GM18861 (cell line): ENCODE results near the gene DNAJB1.
"Not testable (repeated sequence)": the region's sequence is repeated elsewhere in the genome, so short reads cannot be mapped to it uniquely, and the experiment has no call there.

Experiments
- ATAC-seq: cut with Tn5 transposase; IDR thresholded peaks from one replicate; pipeline ENCODE4 v1.9.1; 2021; ENCODE audit not compliant: unreplicated experiment

DNAJB1 gene

GRCh38 chr19:14520543-14520942 is 2.3 kb upstream of the DNAJB1 start:
- no peak for ATAC-seq

DNA sequence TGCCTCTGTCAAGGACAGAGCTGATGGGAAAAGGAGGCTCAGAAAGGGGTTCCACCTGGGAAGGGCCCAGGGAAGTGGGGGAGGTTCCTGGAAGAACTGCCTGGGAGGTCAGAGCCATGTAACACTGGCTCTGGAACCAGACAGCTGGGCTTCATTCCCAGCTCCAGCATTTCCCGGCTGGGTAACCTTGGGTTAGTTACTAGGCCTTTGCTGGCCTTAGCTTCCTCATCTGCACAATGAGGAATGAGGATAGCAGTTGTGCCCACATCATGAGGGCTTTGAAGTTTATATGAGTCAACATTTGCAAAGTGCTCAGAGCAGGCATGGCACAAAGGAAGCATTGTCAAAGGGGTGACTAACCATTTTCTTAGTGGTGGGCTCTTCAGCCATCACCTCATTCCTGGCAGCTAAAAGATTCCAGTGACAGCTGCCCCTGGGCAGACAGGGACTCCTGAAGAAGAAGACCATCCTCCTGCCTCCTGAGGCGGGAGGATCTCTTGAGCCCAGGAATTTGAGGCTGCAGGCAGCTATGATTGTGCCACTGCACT is 1.7 kb upstream of the DNAJB1 start:
- ATAC-seq: no peak

DNA sequence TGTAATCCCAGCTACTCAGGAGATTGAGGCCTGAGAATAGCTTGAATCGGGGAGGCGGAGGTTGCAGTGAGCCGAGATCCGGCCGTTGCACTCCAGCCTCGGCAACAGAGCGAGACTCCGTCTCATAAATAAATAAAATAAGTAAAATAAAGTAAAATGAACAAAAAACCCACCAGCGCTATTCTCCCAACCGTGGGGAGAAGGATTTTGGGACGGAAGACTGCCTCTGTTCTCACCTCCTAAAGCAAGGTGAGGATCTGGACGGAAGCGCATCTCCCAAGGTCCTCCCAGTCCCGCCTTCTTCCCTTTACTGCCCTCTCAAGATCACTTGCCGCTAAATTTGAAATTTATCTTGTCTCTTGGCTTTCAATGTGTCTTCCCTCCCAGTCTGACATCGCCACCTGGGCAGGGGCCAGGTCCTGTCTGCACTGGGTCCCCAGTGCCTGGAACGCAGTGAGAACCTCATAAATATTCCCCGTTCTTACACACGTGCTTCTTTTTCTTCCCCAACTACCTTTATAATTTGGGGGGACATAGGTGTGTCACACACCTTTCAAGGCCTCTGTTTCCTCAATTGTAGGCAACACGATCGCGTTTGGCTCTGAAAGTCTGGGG is 1.2 kb upstream of the DNAJB1 start:
- ATAC-seq: no peak

GRCh38 chr19:14517446-14517839 is 754 bp downstream of the DNAJB1 start:
- ATAC-seq: no peak

- ATAC-seq: no peak
Observed at GRCh38 chr19:14516746-14517438, 1.3 kb downstream of the DNAJB1 start.

GRCh38 chr19:14516048-14516534 is 2.1 kb downstream of the DNAJB1 start:
- ATAC-seq: no peak

- no peak for ATAC-seq
Observed at GRCh38 chr19:14515501-14516047, 2.6 kb downstream of the DNAJB1 start.

GRCh38 chr19:14514215-14514863 is 3.9 kb downstream of the DNAJB1 start:
- no peak for ATAC-seq

DNA sequence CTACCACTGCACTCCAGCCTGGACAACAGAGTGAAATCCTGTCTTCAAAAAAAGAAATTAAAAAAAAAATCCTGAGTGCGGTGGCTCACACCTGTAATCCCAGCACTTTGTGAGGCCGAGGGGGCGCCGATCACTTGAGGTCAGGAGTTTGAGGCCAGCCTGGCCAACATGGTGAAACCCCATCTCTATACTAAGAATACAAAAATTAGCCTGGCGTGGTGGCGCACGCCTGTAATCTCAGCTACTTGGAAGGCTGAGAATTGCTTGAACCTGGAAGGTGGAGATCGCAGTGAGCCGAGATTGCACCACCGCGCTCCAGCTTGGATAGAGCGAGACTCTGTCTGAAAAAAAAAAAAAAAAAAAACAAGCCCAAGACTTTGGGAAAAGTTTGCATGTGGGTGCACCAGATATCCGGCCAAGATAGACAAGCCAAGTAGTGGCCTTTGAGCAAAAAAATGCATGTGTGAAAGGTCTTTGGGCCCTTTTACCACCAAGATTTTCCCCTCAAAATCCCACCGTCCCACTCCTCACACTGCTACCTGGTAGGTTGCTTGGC is 5.7 kb downstream of the DNAJB1 start:
- no peak for ATAC-seq

DNA sequence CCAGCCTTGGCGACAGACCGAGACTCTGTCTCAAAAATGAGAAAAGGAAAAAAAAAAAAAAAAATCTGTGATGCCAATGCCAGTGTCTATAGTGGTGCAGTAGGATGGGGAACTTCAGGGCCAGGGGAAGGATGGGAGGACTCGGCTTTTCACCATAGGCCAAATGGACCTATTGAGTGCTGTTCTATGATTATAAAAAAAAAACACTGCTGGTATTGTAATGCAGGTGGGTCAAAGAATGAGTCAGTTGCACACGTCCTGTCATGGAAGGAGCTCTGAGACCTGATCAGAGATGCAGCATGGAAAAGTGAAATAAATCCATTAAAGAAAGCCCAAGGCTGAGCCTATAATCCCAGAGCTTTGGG is 7.0 kb downstream of the DNAJB1 start:
- no peak for ATAC-seq

DNA sequence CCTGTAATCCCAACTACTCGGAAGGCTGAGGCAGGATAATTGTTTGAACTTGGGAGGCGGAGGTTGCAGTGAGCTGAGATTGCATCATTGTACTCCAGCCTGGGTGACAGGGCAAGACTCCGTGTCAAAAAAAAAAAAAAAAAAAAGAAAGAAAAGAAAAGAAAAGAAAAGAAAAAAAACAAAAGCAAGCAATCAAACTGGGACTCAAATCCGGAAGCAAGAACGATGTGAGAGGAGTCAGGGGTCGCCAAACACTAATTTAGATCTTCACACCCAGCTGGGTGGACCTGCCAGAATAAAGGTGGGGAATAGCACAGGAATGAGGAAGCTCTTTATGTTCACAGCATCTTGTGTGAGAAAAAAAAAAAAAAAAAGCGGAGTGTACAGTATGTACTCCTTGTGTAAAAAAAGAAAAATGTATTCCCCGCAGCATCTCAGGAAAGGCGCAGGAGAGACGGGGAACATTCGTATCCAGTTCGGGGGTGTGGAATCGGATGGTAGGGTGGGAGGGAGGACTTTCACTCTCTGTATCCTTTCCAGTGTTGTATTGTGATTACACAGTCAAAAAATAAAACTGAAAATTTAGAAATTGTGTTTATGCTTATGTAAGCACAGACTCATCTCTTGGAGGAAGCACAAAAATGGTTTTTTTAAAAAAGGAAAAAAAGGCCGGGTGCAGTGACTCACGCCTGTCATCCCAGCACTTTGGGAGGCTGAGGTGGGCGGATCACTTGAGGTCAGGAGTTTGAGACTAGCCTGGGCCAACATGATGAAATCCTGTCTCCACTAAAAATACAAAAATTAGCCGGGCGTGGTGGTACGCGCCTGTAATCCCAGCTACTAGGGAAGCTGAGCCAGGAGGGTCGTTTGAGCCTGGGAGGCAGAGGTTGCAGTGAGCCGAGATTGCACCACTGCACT is 7.6 kb downstream of the DNAJB1 start:
- no peak for ATAC-seq

DNA sequence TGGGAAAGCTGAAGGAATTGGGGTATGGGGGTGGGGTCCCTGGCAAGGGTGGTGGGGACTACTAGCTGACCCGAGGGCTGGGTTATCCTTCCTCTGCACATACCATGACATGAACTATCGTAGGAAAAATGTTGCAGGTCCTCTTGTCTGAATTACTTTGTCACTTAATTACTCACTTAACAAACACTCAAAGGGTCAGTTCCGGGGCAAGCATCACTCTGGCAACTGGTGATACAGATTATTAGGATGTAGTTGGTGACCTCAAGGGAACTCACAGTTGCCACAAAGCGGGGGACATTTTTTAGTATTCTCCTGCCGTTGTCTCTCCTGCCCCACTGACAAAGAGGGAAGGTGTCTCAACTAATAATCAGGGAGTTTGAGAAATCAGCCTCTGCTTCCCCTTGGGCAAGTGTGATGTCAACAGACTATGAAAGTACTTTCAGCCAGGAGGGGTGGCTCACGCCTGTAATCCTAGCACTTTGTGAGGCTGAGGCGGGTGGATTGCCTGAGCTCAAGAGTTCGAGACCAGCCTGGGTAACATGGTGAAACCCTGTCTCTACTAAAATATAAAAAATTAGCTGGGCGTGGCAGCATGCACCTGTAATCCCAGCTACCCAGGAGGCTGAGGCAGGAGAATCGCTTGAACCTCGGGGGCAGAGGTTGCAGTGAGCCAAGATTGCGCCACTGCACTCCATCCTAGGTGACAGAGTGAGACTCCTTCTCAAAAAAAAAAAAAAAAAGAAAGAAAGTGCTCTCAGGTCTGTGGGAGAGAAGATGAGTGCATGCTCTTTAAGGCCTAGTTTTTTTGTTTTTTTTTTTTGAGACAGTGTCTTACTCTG is 10.3 kb downstream of the DNAJB1 start:
- ATAC-seq: no peak

- no peak for ATAC-seq
Observed at GRCh38 chr19:14505488-14506239, 12.5 kb downstream of the DNAJB1 start.

DNA sequence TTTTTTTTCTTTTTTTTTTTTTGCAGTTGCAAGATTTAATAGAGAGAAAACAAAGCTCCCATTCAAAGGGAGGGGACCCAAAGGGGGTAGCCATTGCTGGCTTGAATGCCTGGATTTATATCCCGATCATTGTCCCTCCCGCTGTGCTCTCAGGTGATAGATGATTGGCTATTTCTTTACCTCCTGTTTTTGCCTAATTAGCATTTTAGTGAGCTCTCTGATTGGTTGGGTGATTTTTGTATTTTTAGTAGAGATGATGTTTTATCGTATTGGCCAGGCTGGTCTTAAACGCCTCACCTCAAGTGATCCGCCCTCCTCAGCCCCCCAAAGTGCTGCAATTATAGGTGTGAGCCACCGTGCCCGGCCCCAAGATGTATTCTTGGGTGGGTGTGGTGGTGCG is 13.6 kb downstream of the DNAJB1 start:
- not testable (repeated sequence) for ATAC-seq

DNA sequence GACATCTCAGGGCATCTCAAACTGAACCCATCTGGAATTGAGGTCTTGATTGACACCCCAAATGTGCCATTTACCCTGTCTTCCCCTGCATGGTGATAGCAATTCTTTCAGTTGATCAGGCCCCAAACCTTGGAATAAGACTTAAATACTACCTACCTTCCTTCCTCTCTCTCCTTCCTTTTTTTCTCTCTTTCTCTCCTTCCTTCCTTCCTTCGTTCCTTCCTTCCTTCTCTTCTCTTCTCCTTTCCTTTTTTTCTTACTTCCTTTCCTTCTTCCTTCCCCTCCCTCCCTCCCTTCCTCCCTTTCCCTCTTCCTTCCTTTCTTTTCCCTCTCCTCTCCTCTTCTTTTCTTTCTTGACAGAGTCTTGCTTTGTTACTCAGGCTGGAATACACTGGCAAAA is 14.9 kb downstream of the DNAJB1 start:
- no peak for ATAC-seq

DNA sequence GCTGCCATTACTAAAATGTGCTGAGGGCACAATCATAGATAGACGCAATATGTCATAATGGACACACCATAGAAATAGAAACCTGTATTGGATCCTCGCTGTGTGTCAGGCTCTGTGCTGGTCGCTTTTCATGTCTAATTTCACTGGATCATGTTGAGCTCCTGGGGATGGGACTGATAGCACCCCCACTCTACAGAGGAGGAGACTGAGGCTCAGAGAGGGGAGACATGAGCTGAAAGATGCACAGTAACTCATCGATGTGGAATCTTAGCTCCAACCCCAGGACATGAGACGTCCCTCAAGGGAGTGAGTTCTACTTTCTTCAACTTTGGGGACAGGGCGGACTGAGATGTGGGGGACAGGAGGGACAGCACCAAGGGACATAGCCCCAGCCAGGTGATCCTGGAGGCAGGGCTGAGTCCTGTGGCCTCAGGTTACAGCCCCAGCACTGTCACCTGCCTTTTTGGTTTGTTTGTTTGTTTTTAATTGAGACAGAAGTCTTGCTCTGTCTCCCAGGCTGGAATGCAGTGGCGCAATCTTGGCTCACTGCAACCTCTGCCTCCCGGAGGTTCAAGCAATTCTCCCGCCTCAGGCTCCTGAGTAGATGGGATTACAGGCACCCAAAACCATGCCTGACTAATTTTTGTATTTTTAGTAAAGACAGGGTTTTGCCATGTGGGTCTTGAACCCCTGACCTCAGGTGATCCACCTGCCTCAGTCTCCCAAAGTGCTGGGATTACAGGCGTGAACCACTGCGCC is 15.7 kb downstream of the DNAJB1 start:
- ATAC-seq: no peak

DNA sequence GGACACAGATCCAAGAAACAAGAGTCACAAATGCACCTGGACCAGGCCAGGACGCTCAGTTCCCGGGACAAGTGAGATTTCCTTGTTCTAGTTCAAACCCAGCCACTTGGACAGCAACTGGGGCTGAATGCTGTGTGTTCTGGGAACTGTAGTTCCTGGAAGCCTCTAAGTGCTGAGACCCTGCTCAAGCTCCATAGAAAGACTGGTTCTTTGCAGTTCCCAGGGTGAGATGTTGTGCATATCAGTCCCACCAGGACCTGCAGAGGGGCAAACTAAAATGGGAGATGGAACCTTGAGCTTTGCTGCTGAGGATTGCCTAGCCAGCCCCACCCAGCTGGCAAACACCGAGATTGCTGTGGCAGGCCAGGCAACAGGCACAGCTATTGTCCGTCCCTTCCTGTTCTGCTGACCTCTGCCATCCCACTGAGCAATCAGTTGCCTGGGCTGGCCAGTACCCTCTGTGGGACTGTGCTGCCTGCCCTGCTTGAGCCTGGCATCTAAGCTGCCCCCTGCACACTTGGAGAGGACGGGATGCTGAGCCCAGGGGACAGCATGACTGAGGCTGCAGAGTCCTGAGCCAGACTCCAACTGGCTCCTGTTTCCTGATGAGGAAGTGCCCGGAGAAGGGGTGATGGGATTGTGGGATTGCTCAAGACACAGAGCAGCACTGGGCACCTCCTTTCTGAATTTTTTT is 20.8 kb downstream of the DNAJB1 start:
- no peak for ATAC-seq
